Body of pancreas (tissue), 4 donors: ENCODE measurements around the gene CRNN. TPM values are rescaled to one million over a fixed set of nuclear protein-coding genes. Genes with fewer than 3 reads are reported as not detected.

ENCODE experiments used
- ATAC-seq: fragments of 150-250 bp; one replicate; pipeline ENCODE4 v1.9.1; 2016
- DNase-seq, 4 donors: peaks; one replicate each; pipeline ENCODE4 v3.0.0-alpha.2; 2019
- H3K27ac ChIP-seq, 4 donors: fragments of 200-600 bp; sonication (generic); 1 replicate in 3 of 4; 2 replicates in 1 of 4; pipeline versions ENCODE4 v1.5.1 to v1.6.1; 2016 to 2019; ENCODE audit warnings: mild to moderate bottlenecking in 1 of 4, mixed read lengths in 1 of 4, moderate library complexity in 1 of 4
- H3K27me3 ChIP-seq, 2 donors: fragments of 200-600 bp; sonication (generic); one replicate each; pipeline ENCODE4 v1.6.0; 2016; ENCODE audit warnings: mild to moderate bottlenecking in 1 of 2
- H3K36me3 ChIP-seq, 2 donors: fragments of 200-600 bp; sonication (generic); replicated peaks in 1 of 2; 2 replicates each; pipeline ENCODE4 v1.5.1; 2016; ENCODE audit warnings: low read depth in 2 of 2; ENCODE audit not compliant: insufficient read depth in 1 of 2
- H3K4me1 ChIP-seq: fragments of 200-600 bp; sonication (generic); one replicate; pipeline ENCODE4 v1.6.0; 2016
- H3K4me3 ChIP-seq, 2 donors: fragments of 200-600 bp; sonication (generic); 1 replicate in 1 of 2; 2 replicates in 1 of 2; pipeline ENCODE4 v1.5.1; 2016 to 2019
- H3K9me3 ChIP-seq, 3 donors: fragments of 200-600 bp; sonication (generic); 1 replicate in 2 of 3; 2 replicates in 1 of 3; pipeline ENCODE4 v1.5.1; 2016
- CTCF ChIP-seq, 7 experiments: fragments of 450-650 bp in 4 of 7; fragments of 200-600 bp in 3 of 7; sonication (generic) in 3 of 7; IDR thresholded peaks; one replicate each; pipeline ENCODE4 v1.5.1; 2016 to 2019; ENCODE audit warnings: antibody characterized with exemption in 7 of 7
- POLR2A ChIP-seq, 3 donors: fragments of 450-650 bp; IDR thresholded peaks; one replicate each; pipeline ENCODE4 v1.6.1; 2016; ENCODE audit warnings: antibody characterized with exemption in 3 of 3, mild to moderate bottlenecking in 2 of 3
- WGBS, 2 donors: methylation state at CpG; one replicate each; pipeline ENCODE4 v1.1.5; 2017; 5-methylcytosine and 5-hydroxymethylcytosine counted together
- intact Hi-C: fragments of 100-400 bp; cut with DNase I; formaldehyde crosslinking; loops from one replicate; pipeline ENCODE4 v1.15.1; 2023
- total RNA-seq, 2 donors: library from RNA; depleted of rRNA; stranded (reverse); fragments of >200 nt; gene quantifications; one replicate each; pipeline ENCODE4 v1.1.0, GENCODE V29; 2016

The CRNN gene
- total RNA-seq, 2 donors from 2014 or later, result not detected

DNA sequence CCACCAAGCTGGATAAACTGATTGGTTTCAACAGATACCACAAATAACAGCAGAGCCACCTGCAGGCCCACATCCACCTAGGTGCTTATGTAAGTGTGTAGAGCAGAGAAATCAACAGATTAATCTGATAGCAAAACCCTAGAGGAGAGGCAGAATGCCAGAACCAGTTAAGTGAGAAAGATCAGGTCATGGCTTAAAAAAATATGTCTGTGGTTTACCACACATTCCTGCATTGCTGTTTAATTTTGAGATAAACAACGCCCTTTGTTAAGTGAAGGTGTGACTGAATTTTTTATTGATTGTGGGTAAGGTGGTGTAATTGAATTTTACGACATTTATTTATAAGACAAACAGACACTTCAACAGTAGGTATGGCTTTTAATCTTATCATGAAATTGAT is 21.2 kb downstream of the CRNN start:
- ATAC-seq (peak; percentile 70), DNase-seq (peak in 3 of 4 donors; percentile 9 to 36 (median 14))
- TF ChIP-seq CTCF (IDR thresholded peaks at IDR 0.05) (peak in 1 of 7 experiments; percentile 7), POLR2A (IDR thresholded peaks at IDR 0.05) (no peak)
- no peaks in the 10 kb centered on the region for H3K27me3 ChIP-seq
- peak overlapping the region in 1 of 4 donors; percentile 31 for H3K27ac ChIP-seq
- WGBS, 2 donors, result 29 to 31% methylated on average over 2 of the region's 2 CpGs
- no peak overlapping the region for H3K4me3 ChIP-seq
- no peaks in the 10 kb centered on the region for H3K4me1 ChIP-seq
- no peaks in the 10 kb centered on the region for H3K9me3 ChIP-seq
- H3K36me3 ChIP-seq, result no peaks in the 10 kb centered on the region
- intact Hi-C loops, result no loop called here

DNA sequence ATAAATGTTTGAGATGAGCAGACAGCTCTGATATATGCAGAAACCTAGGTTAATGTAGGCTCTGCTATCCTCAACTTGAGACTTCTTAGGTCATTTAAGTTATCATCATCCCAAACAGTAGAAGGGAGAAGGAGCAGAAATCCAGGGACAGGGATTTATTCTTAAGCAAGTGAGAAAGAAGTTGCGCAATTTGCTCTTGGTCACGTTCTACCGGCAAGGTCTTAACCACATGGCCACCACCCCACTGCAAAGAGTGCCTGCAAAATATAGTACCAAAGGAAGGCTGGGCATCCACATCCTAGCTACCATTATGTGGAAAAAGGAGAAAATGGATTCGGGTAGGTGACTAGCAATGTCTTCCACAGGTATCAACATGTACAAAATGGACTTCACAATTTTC is 25.2 kb downstream of the CRNN start:
- 55 to 67% methylated on average over 4 of the region's 4 CpGs for WGBS, 2 donors
- TF ChIP-seq POLR2A (IDR thresholded peaks at IDR 0.05) (no peak), CTCF (IDR thresholded peaks at IDR 0.05) (no peak)
- no peaks in the 10 kb centered on the region for H3K36me3 ChIP-seq

DNA sequence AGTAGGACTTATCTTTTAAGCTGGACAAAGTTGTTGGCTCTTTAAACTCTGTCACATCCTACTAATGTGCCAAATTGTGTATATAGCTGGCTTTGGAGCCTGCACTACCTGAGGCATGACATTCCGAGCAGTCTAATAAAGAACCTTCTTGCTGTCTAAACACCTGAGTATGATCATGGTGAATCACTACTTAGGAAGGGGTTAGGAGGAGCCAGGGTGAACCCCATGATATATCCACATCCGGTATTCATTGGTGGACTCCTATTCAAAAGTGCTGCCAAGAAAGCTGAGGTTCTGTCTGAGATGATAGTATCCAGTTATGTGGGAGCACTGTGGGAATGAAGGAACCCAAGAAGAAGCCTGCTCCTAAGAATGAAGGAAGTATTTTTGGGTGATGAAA is 27.1 kb downstream of the CRNN start:
- no peaks in the 10 kb centered on the region for H3K27me3 ChIP-seq
- H3K4me1 ChIP-seq, result no peaks in the 10 kb centered on the region
- no peak overlapping the region for H3K4me3 ChIP-seq
- no peaks in the 10 kb centered on the region for H3K36me3 ChIP-seq
- WGBS, 2 donors, result 76% methylated on average over 2 of the region's 2 CpGs
- ATAC-seq (no peak), DNase-seq (no peak)
- H3K9me3 ChIP-seq, result no peaks in the 10 kb centered on the region
- TF ChIP-seq POLR2A (IDR thresholded peaks at IDR 0.05) (no peak), CTCF (IDR thresholded peaks at IDR 0.05) (no peak)
- H3K27ac ChIP-seq, result no peak overlapping the region
- intact Hi-C loops, result no loop called here

More for the DNA sequence above, 25.2 kb downstream of the CRNN start:
- no peak overlapping the region for H3K4me3 ChIP-seq
- H3K4me1 ChIP-seq, result no peaks in the 10 kb centered on the region
- H3K27ac ChIP-seq, result no peak overlapping the region
- DNase-seq (no peak), ATAC-seq (no peak)
- intact Hi-C loops, result no loop called here
- no peaks in the 10 kb centered on the region for H3K9me3 ChIP-seq
- no peaks in the 10 kb centered on the region for H3K27me3 ChIP-seq

GRCh38 chr1:152380932-152381331 is 33.1 kb downstream of the CRNN start:
- no peak overlapping the region for H3K27ac ChIP-seq
- H3K36me3 ChIP-seq, result no peaks in the 10 kb centered on the region
- TF ChIP-seq CTCF (IDR thresholded peaks at IDR 0.05), result no peak
- TF ChIP-seq POLR2A (IDR thresholded peaks at IDR 0.05), result no peak
- H3K4me3 ChIP-seq, result no peak overlapping the region
- intact Hi-C loops, result no loop called here
- WGBS, 2 donors, result 64 to 71% methylated on average over 12 to 16 of the region's 16 CpGs
- no peaks in the 10 kb centered on the region for H3K27me3 ChIP-seq
- DNase-seq (no peak), ATAC-seq (no peak)
- H3K9me3 ChIP-seq, result no peaks in the 10 kb centered on the region
- no peaks in the 10 kb centered on the region for H3K4me1 ChIP-seq

DNA sequence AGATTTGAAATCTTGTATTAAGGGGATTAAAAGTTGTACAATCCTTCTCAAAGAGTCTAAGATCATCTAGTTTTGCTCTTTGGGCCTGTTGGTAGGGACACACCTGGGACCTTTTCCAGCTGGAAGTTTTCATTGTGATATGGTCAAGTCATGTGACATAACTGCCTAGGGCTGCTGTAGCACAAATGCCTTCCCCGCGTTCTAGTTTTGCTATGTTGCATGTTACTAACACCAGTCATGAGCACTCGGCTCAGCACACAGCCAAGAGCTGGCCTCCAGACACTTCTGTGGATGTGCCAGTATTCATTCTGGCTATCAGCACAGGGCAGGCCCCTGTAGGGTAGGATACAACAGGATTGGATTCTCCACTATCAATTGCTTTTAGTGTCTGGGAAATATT is 39.6 kb downstream of the CRNN start:
- no peaks in the 10 kb centered on the region for H3K9me3 ChIP-seq
- no peaks in the 10 kb centered on the region for H3K36me3 ChIP-seq
- ATAC-seq, result no peak
- intact Hi-C loops, result no loop called here
- 6 to 23% methylated on average over 3 of the region's 3 CpGs for WGBS, 2 donors
- H3K4me1 ChIP-seq, result no peaks in the 10 kb centered on the region
- peak in 3 of 4 donors; percentile 8 to 36 (median 35) for DNase-seq
- TF ChIP-seq POLR2A (IDR thresholded peaks at IDR 0.05), result no peak
- TF ChIP-seq CTCF (IDR thresholded peaks at IDR 0.05), result no peak
- no peak overlapping the region for H3K27ac ChIP-seq
- H3K4me3 ChIP-seq, result no peak overlapping the region
- no peaks in the 10 kb centered on the region for H3K27me3 ChIP-seq
